K562 (cell line): ENCODE measurements around the gene SH3BGRL3. TPM values are rescaled to one million over a fixed set of nuclear protein-coding genes. Genes with fewer than 3 reads are reported as not detected.

ENCODE experiments used
- BRF1 ChIP-seq: IDR thresholded peaks from 3 replicates; pipeline ENCODE4 v1.6.1; 2011; ENCODE audit warnings: borderline replicate concordance, mild to moderate bottlenecking; ENCODE audit not compliant: insufficient read length; ENCODE audit errors: extremely low read depth
- CSDE1 ChIP-seq, 2 experiments: fragments of 450-650 bp; IDR thresholded peaks; 2 replicates each; pipeline ENCODE4 v1.6.1; 2016; ENCODE audit warnings: mild to moderate bottlenecking in 1 of 2
- E2F1 ChIP-seq: sonication (generic); formaldehyde crosslinking; IDR thresholded peaks from 2 replicates; pipeline ENCODE4 v1.8.1; 2023; ENCODE audit warnings: mild to moderate bottlenecking, missing genetic modification reagents, moderate library complexity
- HNRNPH1 ChIP-seq: fragments of 200-400 bp; formaldehyde crosslinking; optimal IDR thresholded peaks from 2 replicates; pipeline ENCODE3; 2017; ENCODE audit warnings: low read depth, mild to moderate bottlenecking, low read length, moderate library complexity
- HOXB6 ChIP-seq: fragments of 250-450 bp; sonication (Bioruptor Pico); IDR thresholded peaks from 2 replicates; pipeline ENCODE4 v1.5.1; 2022; ENCODE audit warnings: mild to moderate bottlenecking, borderline replicate concordance
- KDM1A ChIP-seq, 2 experiments: fragments of 450-650 bp; IDR thresholded peaks; 2 replicates each; pipeline ENCODE4 v1.6.1; 2016; ENCODE audit warnings: mild to moderate bottlenecking in 2 of 2
- MBD2 ChIP-seq: sonication (generic); IDR thresholded peaks from 2 replicates; pipeline ENCODE4 v1.6.1; 2016; ENCODE audit warnings: low read depth, borderline replicate concordance
- MITF ChIP-seq: IDR thresholded peaks from 2 replicates; pipeline ENCODE4 v1.6.1; 2014; ENCODE audit warnings: antibody characterized with exemption
- NCOA1 ChIP-seq: fragments of 450-650 bp; IDR thresholded peaks from 2 replicates; pipeline ENCODE4 v1.6.1; 2016; ENCODE audit warnings: low read depth
- NKRF ChIP-seq: fragments of 450-650 bp; IDR thresholded peaks from 2 replicates; pipeline ENCODE4 v1.6.1; 2016; ENCODE audit warnings: borderline replicate concordance
- ZBTB40 ChIP-seq, 2 experiments: fragments of 450-650 bp in 1 of 2; sonication (generic) in 1 of 2; formaldehyde crosslinking in 1 of 2; IDR thresholded peaks; 2 replicates each; pipeline versions ENCODE4 v1.7.1 to v1.9.0; 2016 to 2022; ENCODE audit warnings: inconsistent platforms in 1 of 2, mild to moderate bottlenecking in 1 of 2, missing genetic modification reagents in 1 of 2
- ZNF449 ChIP-seq: fragments of 250-450 bp; sonication (Bioruptor Pico); IDR thresholded peaks from 2 replicates; pipeline ENCODE4 v1.8.0; 2022; ENCODE audit warnings: moderate library complexity, mild to moderate bottlenecking, inconsistent platforms
- ZNF695 ChIP-seq: fragments of 450-650 bp; formaldehyde crosslinking; IDR thresholded peaks from 2 replicates; pipeline ENCODE4 v1.4.0; 2020; ENCODE audit warnings: mild to moderate bottlenecking, moderate library complexity
- polyA plus RNA-seq, 8 experiments: library from polyadenylated mRNA; depleted of rRNA in 4 of 8; stranded (reverse) in 5 of 8; unstranded in 3 of 8; fragments of >200 nt; fragmentation: Nextera tagmentation in 2 of 8; fragmentation: Illumina TruSeq in 1 of 8; extraction: Ambion mirVana in 2 of 8; extraction: Trizol in 1 of 8; gene quantifications; 2 replicates each; pipeline versions ENCODE4 v1.2.1 to v1.2.3, GENCODE V29; 2011 to 2014; ENCODE audit warnings: inconsistent platforms in 1 of 8, missing spikeins in 1 of 8
- total RNA-seq, 7 experiments: library from RNA; depleted of rRNA in 6 of 7; stranded (reverse); fragments of >200 nt in 6 of 7; fragmentation: Illumina TruSeq in 2 of 7; extraction: Trizol in 2 of 7; gene quantifications; 2 replicates each; pipeline versions ENCODE4 v1.2.1 to v1.2.3, GENCODE V29; 2011 to 2021; ENCODE audit warnings: low replicate concordance in 1 of 7

SH3BGRL3 gene
- total and polyA plus RNA-seq, 9 of the 15 experiments (the other 6 are each of a cell fraction or from before 2014, with no cell fraction given) = 30.3 to 140 (median 54.2) TPM

- no peak for TF ChIP-seq HNRNPH1
- no peak for TF ChIP-seq BRF1
- TF ChIP-seq MBD2 = 0 out of 2 replicates have a peak, but pooled peaks have one; percentile 52
- TF ChIP-seq E2F1 = no peak
- no peak for TF ChIP-seq ZNF449 (CRISPR knock-in tag)
- no peak for TF ChIP-seq ZBTB40 (IDR thresholded peaks at IDR 0.05)
- no peak for TF ChIP-seq ZBTB40 (CRISPR knock-in tag; IDR thresholded peaks at IDR 0.05)
- TF ChIP-seq ZNF695 (CRISPR knock-in tag) = no peak
- TF ChIP-seq KDM1A (IDR thresholded peaks at IDR 0.05) = no peak
- TF ChIP-seq NKRF = no peak
- TF ChIP-seq NCOA1 = no peak
- no peak for TF ChIP-seq HOXB6 (CRISPR knock-in tag)
- no peak for TF ChIP-seq MITF
- TF ChIP-seq CSDE1 (IDR thresholded peaks at IDR 0.05) = no peak
Observed at GRCh38 chr1:26281971-26282370, 2.1 kb downstream of the SH3BGRL3 start (continued).
